GM23338 (cell line): ENCODE data around the gene ITIH6.

Experiments used
- CREB1 ChIP-seq: fragments of 250-450 bp; sonication (Bioruptor Pico); IDR thresholded peaks from 2 replicates; pipeline ENCODE4 v1.5.0; 2020; ENCODE audit warnings: low read depth, mild to moderate bottlenecking, moderate library complexity
- CTCF ChIP-seq, 2 experiments: fragments of 200-600 bp in 1 of 2; sonication (generic) in 1 of 2; conservative IDR thresholded peaks; 2 replicates each; pipeline versions ENCODE4 v1.5.1 to v1.6.1; 2016 to 2017; ENCODE audit warnings: antibody characterized with exemption in 2 of 2, low read depth in 2 of 2, mild to moderate bottlenecking in 2 of 2, moderate library complexity in 1 of 2
- ETS1 ChIP-seq: IDR thresholded peaks from 2 replicates; pipeline ENCODE4 v1.6.1; 2016; ENCODE audit warnings: antibody characterized with exemption
- EZH2 ChIP-seq: fragments of 200-600 bp; sonication (generic); IDR thresholded peaks from one replicate; pipeline ENCODE4 v1.8.0; 2017; ENCODE audit warnings: antibody characterized with exemption, mild to moderate bottlenecking, low read depth; ENCODE audit not compliant: unreplicated experiment
- EZH2phosphoT487 ChIP-seq: fragments of 200-600 bp; sonication (generic); IDR thresholded peaks from one replicate; pipeline ENCODE4 v1.8.1; 2018; ENCODE audit warnings: antibody characterized with exemption; ENCODE audit not compliant: unreplicated experiment
- JUNB ChIP-seq: IDR thresholded peaks from one replicate; pipeline ENCODE4 v1.6.1; 2016; ENCODE audit warnings: antibody characterized with exemption; ENCODE audit not compliant: unreplicated experiment
- NANOG ChIP-seq: IDR thresholded peaks from 2 replicates; pipeline ENCODE4 v1.6.1; 2016; ENCODE audit warnings: antibody characterized with exemption, borderline replicate concordance
- POLR2AphosphoS5 ChIP-seq: IDR thresholded peaks from 2 replicates; pipeline ENCODE4 v1.6.1; 2016; ENCODE audit warnings: antibody characterized with exemption, low read depth
- REST ChIP-seq: IDR thresholded peaks from one replicate; pipeline ENCODE4 v1.6.1; 2018; ENCODE audit warnings: antibody characterized with exemption; ENCODE audit not compliant: unreplicated experiment
- STAT1 ChIP-seq: IDR thresholded peaks from one replicate; pipeline ENCODE4 v1.6.1; 2016; ENCODE audit warnings: antibody characterized with exemption; ENCODE audit not compliant: unreplicated experiment
- ZNF114 ChIP-seq: fragments of 250-450 bp; sonication (Bioruptor Pico); IDR thresholded peaks from 2 replicates; pipeline ENCODE4 v1.5.0; 2020; ENCODE audit warnings: mild to moderate bottlenecking, moderate library complexity
- ZNF331 ChIP-seq: fragments of 250-450 bp; sonication (Bioruptor Pico); IDR thresholded peaks from 2 replicates; pipeline ENCODE4 v1.5.0; 2020; ENCODE audit warnings: low read depth, mild to moderate bottlenecking, moderate library complexity
- ZNF462 ChIP-seq: fragments of 250-450 bp; sonication (Bioruptor Pico); IDR thresholded peaks from 2 replicates; pipeline ENCODE4 v1.5.0; 2020; ENCODE audit warnings: mild to moderate bottlenecking, moderate library complexity

GRCh38 chrX:54776061-54776460 lies 22.0 kb downstream of the ITIH6 start:
- TF ChIP-seq REST = no peak
- no peak for TF ChIP-seq CTCF (conservative IDR thresholded peaks at IDR 0.05; ENCODE audit: low read depth in 2 of 2)
- no peak for TF ChIP-seq JUNB
- no peak for TF ChIP-seq POLR2AphosphoS5
- no peak for TF ChIP-seq CREB1 (CRISPR knock-in tag)
- TF ChIP-seq NANOG = no peak
- no peak for TF ChIP-seq EZH2
- TF ChIP-seq ETS1 = no peak
- no peak for TF ChIP-seq EZH2phosphoT487
- no peak for TF ChIP-seq ZNF114
- no peak for TF ChIP-seq ZNF331 (CRISPR knock-in tag)
- no peak for TF ChIP-seq STAT1
- TF ChIP-seq ZNF462 (CRISPR knock-in tag) = no peak
